Erythroblast (primary cell): ENCODE data around the gene PRKAR1A.

Experiments used
- GATA1 ChIP-seq: IDR thresholded peaks from 2 replicates; pipeline ENCODE4 v1.6.1; 2011; ENCODE audit warnings: low read depth, mild to moderate bottlenecking, control low read depth, low read length, moderate library complexity
- POLR2A ChIP-seq: IDR thresholded peaks from 2 replicates; pipeline ENCODE4 v1.6.1; 2011; ENCODE audit warnings: mild to moderate bottlenecking, low read length

DNA sequence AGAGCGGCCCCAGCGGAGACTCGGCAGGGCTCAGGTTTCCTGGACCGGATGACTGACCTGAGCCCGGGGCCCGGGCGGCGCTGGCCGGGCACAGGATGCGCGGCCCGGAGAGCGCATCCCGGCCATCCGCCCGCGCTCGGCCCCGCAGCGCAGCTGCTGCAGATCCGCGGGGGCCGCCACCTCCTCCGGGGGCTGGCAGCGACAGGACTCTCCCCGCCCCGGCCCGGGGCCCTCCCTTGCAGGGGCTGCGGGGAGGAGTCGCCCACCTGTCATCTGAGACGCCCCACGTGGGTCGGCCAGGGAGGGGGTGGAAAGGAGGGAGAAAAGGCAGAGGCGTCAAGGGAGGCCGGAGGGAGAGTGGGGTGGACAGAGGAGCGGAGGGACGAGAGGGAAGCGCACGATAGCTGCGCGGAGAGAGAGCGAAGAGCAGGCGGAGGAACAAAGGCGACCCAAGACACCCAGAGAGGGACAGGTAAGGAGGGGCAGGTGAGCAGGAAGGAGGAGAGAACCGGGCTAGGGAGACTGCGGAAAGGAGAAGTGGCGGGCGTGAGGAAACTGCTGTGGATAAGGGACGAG lies 471 bp upstream of the PRKAR1A start:
- TF ChIP-seq POLR2A (no peak), GATA1 (no peak)
